Spleen (tissue), 7 donors: ENCODE measurements around the gene SYK.
A peak's percentile ranks its signal among the peaks of the same experiment; 100 is the strongest.

ENCODE experiments used
- CTCF ChIP-seq, 11 experiments: fragments of 200-600 bp in 7 of 11; fragments of 450-650 bp in 4 of 11; sonication (generic) in 4 of 11; IDR thresholded peaks in 8 of 11; conservative IDR thresholded peaks in 3 of 11; 1 replicate in 7 of 11; 2 replicates in 4 of 11; pipeline versions ENCODE4 v1.4.0 to v1.8.0; 2016 to 2021; ENCODE audit warnings: antibody characterized with exemption in 11 of 11, inconsistent platforms in 4 of 11, mild to moderate bottlenecking in 1 of 11
- POLR2AphosphoS5 ChIP-seq, 3 donors: sonication (generic); formaldehyde crosslinking; IDR thresholded peaks; one replicate each; pipeline ENCODE4 v1.5.1; 2017; ENCODE audit warnings: antibody characterized with exemption in 3 of 3
- donor health status: DM: no; HTN: no; CAD: no; lungs with moderate emphysema.
- donor health status: DM: no; HTN: no; CAD: no.
- donor health status: DM: no; HTN: no; CAD: no.

GRCh38 chr9:90808890-90809685, 7.5 kb downstream of the SYK start:
- TF ChIP-seq CTCF (IDR thresholded peaks at IDR 0.05 in 8 of 11, conservative IDR thresholded peaks at IDR 0.05 in 3 of 11): no peak
- peak in 2 of 3 donors; percentile 44 to 81 for TF ChIP-seq POLR2AphosphoS5 (IDR thresholded peaks at IDR 0.05)
